ENCODE measurements around the gene PLPP4.

PLPP4 gene

GRCh38 chr10:120575411-120575810, 118.4 kb downstream of the PLPP4 start:
- no peak for DNase-seq (ENCODE audit: low read depth in 2 of 2)

DNA sequence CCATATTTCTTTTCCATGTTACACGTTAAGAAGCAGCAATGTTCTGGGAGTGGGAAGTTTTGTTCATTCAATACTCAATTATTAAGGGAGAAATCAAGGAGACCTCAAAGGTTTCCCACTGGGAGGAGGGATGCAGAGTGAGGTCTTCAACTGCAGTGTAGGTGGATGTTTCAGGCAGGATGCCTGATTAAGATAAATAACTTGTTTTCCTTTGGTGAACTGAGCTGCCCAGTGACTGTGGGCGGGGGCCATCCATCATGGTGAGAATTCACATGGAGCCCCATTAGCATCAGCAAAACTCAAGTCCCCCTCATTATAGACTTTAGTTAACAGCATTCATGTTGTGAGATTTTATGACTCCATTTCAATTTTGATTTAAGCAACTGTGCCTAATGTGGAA, 121.1 kb downstream of the PLPP4 start:
- no peak for DNase-seq (ENCODE audit: low read depth in 2 of 2)

- DNase-seq (ENCODE audit: low read depth in 2 of 2), result no peak
Measured at GRCh38 chr10:120578890-120579289, 121.9 kb downstream of the PLPP4 start.

DNA sequence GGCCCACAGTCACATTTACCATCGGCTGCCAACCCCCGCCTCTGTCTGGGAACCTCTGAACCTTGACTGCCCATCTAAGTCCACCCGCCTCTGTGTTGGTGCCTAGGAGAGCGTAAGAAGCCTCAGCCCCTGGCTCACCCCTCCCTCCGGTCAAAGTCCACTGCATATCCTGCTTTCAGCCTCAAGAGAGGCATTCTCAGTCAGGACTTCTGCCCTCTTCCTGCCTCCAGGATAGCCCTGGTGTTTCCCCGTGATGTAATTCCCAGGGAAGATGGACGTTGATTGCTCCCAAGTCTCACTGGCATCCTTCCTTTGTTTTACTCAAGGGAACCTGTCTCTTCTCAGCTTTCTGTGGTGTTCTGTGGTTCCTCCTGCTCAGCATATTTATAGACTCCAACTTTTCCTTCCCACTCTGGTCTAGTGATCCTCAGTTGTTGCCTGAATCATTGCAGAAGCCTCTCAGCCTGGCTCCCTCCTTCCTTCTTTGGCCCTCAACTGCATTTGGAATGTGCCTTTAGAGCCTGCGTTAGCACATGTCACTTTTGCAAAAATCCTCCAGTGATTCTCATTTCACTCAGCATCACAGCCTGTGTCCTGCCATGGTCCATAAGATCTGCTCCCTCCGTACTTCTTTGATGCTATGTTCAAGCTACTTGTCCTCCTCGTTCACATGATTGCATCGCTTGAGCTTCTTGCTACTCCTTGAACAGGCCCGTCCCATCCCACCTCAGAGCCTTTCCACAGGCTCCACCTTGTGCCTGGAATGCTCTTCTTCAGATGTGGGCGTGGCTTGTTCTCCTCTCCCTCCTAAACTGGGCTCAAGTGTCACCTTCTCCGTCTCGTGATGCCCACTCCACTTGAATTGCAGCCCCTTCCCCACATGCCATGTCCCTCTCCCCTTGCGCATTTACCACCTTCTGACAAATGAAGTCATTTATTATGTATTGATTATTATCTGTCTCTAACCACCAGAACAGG, 124.2 kb downstream of the PLPP4 start:
- DNase-seq (ENCODE audit: low read depth in 2 of 2), result no peak

DNA sequence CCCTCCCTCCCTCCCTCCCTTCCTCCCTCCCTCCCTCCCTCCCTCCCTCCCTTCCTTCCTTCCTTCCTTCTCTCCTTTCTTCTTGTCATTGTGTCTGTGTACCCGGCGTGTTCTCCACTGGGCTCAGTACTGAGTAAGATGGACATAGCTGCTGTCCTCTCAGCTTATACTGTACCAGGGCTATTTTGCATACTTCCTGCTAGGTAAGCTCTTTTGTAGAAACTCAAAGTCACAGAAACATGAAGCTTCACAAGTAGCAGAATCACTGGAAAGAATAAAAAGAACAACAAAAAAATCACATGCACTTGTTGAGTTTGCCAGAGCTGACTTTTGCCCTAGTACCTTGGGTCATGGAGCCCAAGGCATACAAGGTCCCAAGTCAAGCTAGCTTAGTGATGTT, 125.7 kb downstream of the PLPP4 start:
- no peak for DNase-seq (ENCODE audit: low read depth in 2 of 2)

DNA sequence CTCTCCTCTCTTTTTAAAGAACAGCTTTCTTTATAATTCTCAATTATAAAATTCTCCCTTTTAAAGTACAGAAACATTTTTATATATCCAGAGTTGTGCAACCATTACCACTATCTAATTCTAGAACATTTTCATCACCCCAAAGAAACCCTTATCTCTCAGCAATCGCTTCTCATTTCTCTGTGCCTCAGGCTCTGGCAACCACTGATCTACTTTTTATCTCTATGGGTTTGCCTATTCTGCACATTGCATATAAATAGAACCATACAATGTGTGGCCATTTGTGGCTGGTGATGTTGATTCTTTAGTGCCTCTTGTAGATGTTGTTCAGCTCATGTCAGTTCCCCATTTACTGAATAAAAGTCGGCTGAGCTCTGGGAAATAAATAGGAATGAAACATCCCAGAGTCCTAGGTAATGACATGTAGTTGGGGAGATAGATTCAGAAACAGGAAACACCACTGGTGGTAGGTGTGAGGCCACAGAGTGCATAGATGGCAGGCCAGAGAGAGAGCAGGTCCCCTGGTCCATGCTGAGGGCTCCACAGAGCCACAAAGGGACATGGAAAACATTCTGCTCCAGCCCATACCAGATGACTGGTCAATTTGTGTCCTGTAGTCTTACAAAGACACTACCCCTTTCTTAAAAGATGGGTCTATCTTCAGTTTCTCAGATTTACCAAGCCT, 126.5 kb downstream of the PLPP4 start:
- DNase-seq (ENCODE audit: low read depth in 2 of 2), result no peak

DNA sequence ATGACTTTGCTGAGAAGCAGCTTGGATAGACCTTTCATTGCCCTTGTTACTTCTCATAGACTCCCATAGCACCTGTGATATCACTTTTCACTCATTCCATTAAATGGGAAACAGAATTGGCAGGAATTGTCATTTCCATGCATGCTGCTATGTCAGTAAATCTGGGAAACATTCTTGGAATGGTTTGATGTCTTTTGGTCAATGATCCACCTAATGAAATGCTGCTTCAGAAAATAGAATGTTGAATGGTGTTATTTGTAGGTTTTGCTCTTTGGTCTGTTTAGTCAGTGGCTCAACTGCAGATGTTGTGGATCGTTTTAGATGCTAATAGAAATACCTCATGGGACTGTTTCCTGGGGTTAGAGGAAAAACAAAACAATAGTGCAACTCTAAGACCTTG, 127.8 kb downstream of the PLPP4 start:
- DNase-seq (ENCODE audit: low read depth in 2 of 2), result no peak

DNA sequence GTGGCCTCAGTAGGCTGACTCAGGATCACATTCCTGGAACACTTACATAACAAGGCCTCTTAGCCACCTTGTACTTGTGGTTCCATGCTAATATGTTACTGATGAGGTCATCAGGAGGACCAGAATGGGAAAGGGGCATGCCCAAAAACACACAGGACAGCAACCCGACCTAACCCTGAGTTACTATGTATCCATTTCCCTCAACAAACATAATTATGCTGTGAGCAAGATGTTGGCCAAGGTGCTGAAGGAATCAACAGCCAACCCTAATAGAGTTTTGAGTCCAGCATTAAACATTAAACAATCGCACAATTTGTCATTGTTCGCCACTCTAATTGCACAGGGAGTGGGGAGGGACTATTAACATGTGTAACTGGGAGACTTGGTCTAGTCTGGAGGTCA, 129.4 kb downstream of the PLPP4 start:
- DNase-seq (ENCODE audit: low read depth in 2 of 2), result no peak

- DNase-seq (ENCODE audit: low read depth in 2 of 2), result no peak
Measured at GRCh38 chr10:120587061-120587460, 130.0 kb downstream of the PLPP4 start.

GRCh38 chr10:120588311-120588710, 131.3 kb downstream of the PLPP4 start:
- DNase-seq (ENCODE audit: low read depth in 2 of 2), result no peak

- no peak for DNase-seq (ENCODE audit: low read depth in 2 of 2)
Measured at GRCh38 chr10:120593693-120594092, 136.7 kb downstream of the PLPP4 start.

DNA sequence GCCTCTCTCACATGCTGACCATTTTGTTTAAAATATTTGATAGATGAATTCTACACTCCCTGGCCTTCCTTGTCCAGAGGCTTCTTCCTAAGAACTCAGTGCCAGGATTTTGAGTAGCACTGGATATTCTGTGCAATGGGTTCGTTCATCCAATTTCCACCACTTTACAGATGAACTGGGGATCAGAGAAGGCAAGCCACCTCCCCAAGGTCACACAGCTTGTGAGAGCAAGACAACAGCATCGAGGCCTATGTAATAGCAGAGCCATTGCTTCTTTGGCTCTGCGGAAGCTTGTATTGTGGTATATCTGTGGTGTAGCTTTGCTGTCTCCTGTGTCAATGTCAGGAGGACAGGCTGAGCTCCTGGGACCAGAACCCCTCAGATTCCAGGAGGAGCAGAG, 140.9 kb downstream of the PLPP4 start:
- DNase-seq (ENCODE audit: low read depth in 2 of 2), result no peak

DNA sequence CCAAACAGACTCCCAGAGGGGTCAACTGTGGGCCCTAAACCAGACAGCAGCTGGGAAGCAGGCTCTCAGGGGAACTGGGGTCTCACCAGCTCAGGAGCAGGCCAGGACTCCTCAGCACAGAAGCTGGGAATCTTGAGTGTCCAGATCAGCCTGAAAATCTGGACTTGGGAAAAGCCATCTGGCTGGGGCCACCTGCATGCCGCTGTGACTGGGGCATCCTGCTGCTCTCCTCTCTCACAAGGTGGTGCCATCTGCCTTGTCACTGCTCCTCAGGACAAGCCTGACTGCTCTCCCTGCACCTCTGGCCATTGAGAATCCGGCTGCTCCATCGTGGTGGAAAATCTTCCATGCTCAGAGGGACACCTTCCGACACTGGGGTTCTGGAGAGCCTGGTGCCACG, 141.4 kb downstream of the PLPP4 start:
- DNase-seq (ENCODE audit: low read depth in 2 of 2), result no peak

DNA sequence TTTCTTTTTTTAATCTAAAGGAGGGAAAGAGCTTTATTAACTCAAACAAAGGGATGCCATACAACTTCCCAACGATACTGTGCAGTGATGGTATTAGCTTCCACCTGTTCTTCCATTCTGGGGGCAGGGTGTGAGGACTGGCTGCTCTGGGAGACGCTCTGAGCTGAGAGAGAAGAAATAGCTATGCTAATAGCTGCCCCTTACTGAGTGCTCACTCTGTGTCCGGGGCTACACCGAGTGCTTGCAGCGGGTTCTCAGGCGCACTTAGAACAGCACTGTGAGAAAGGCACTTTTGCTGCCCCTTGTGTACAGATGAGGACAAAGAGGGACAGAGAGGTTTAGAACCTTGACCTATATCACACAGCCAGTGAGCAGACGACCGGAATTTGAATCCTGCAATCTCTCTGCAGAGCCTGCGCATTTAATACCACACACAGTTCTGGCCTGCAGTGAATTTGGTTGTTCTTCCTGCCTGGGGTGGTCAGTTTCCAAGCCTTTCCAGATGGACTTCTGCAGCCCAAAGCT, 142.2 kb downstream of the PLPP4 start:
- DNase-seq (ENCODE audit: low read depth in 2 of 2), result no peak

DNA sequence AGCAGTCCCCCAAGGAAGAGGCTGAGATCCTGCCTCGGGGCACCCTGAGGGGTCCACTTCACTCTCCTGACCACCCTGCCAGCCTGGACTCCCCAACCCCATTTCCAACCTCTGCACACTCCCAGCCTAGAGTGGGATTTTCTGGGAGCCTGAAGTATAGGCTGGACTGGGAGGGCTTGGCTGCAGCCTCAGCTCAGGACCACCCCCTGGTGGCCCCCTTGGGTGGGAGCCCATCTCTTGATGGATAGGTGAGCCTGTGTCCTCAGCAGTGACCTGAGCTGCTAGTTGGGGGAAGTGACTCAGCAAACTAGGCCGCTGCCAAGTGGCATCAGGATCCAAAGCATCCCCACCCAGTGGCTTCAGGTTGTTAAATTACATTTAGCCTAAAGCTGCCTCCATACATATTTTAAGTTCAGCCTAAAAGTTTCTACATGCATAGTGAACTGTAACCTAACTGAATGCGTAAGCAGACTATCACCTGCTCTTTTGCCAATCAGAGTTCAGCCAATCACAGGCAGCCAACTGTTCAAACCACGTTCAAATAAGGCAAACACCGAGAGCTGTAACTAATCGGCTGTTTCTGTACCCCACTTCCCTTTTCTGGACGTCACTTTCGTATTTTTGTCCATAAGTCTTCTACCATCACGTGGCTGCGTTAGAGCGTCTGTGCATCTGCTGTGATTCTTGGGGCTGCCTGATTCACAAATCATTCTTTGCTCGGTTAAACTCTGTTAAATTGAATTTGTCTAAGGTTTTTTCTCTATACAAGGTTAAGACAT, 144.0 kb downstream of the PLPP4 start:
- DNase-seq (ENCODE audit: low read depth in 2 of 2), result no peak

DNA sequence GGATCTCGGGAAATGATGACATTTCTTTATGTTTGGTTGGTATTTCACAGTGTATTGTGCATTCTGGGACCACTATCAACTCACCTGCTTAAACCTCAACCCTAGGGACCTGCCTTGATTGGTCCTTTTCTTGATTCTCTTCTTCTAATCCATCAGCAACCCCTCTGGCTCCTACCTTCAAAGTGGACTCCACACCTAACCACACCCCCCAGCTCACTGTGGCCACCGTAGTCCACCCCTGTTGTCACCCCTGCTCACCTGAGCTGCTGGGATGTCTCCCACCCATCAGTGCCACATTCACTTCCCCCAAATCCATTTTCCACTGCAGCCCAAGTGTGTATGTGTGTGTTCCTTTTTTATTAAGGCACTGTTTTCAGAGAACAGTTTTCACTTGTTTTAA, 145.0 kb downstream of the PLPP4 start:
- DNase-seq (ENCODE audit: low read depth in 2 of 2), result no peak

DNA sequence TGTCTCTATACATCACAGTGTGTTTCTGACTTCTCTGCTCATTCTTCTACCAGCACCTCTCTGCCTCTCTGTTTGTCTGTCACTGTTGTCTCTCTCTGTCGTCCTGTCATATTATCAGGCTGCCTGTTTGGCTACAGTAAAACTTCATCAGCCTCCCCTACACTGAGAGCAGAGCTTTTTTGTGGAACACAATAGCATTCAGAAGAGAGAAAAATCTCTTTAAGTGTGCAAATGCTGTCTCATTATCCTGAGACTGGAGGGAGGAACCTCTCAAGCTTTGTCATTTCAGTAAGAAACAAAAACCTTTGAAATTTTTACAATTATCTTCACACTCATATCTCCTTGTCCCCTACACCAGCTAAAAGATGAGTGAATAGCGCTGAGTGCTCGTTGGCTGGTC, 148.4 kb downstream of the PLPP4 start:
- DNase-seq (ENCODE audit: low read depth in 2 of 2), result no peak

DNA sequence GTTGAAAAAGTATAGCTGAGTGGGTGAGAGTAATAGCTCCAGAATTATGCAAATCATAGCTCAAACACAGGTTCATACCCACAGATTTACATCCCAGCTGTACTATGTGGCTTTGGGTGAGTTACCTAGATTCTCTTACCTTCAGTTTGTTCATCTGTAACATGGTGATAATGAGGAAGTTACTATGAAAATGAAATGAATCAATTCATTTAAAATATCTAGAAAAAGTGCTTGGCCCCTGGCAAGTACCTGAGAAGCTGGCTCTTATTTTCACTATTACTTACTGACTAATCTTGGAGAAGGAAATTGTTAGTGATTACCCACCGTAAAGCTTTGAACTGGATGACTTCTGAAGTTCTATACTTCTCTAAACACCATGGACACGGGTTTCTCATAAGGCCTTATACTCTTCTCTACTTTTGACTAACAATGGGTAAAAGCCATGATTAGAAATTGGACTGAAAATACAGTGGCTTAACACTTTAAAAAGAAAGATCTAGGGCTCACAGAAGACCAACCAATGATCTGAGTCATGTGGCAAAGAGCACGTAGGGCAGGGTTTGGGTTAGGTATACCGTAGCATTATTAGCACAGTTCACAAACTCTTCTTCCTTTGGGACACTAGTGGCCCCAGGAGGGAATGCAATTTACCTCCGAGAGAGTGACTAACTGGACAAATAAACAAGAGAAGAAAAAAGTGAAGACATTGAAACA, 149.2 kb downstream of the PLPP4 start:
- DNase-seq (ENCODE audit: low read depth in 2 of 2), result no peak

DNA sequence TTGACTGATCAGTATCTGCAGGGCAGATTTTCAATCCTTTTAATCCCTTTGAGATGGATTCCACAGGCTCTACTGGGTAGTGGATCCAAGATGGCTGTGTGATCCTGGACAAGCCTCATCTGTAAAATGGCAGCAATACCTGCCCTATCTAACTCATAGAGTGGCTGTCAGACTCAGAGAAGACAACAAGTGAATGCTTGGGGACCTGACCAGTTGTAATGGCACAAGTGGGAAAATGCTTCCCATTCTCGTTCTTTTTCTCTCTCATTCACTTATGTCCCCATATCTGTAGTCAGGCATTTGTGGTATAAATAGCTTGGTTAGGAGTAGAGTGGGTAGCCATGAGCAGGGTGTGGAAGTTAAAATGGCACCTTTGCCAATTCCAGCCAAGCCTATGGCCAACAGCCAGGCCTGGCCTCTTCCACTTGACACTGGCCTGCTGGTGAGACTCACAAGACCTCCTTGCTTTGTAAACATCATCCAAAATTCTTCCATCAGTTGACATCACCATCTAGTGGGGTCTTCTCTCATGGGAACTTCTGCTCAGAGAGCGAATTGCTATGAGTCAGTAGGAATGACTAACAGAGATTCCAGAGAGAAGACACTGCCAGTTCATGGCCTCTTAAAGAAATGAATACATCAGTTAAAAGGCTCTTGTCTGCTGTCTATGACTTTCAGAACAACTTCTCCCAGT, 150.1 kb downstream of the PLPP4 start:
- DNase-seq (ENCODE audit: low read depth in 2 of 2), result no peak

DNA sequence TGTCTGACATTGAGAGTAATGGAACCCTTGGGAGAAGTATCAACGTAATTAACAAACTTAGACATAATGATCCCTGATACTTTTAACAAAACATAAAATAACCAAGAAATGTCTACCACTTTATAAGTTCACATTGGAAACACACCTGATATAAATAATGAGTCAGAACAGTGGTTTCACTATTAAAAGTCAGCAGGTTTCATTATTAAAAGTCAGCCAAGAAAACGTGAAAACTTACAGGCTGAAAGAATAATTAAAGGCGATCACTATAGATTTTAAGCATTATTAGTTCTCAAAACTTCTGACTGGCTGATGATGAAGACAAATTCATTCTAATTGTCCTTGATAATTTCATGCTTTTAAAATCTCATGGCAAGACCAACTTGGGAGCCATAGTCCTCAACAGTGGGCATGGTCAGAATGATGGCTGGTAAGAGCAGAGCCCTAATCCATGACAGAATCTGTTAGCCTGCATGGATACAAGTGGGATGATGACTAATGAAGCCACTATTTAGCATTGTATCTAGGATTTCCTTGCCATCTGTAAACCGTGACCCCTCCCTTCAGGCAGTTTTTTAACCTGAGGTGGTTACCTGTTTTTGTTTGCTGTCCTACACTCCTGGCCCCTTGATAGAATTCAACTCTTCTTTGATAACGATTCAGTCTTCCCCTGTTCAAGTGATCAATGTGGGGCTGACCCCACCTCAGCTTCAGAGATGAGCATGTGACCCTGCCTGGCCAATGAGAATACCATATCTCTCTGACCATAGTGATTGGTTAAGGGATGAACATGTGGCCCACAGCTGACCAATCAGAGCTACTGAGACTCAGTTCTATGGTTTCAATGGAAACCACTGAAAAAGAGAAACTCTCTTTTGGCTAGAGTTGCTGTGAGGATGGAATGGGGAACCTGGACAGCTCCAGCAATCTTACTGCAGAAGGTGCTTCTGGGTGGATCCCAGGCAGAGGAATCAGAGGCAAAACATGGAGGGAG, 151.0 kb downstream of the PLPP4 start:
- DNase-seq (ENCODE audit: low read depth in 2 of 2), result no peak

Data from activated CD4-positive, alpha-beta T cell treated with anti-CD3 and anti-CD28 coated beads for 24 hours (primary cell).